ENCODE measurements around the gene OR6N1. TPM values are rescaled to one million over a fixed set of nuclear protein-coding genes. Genes with fewer than 3 reads are reported as not detected.

Gene OR6N1
- total RNA-seq, 1 experiment from 2014 or later = not detected

DNA sequence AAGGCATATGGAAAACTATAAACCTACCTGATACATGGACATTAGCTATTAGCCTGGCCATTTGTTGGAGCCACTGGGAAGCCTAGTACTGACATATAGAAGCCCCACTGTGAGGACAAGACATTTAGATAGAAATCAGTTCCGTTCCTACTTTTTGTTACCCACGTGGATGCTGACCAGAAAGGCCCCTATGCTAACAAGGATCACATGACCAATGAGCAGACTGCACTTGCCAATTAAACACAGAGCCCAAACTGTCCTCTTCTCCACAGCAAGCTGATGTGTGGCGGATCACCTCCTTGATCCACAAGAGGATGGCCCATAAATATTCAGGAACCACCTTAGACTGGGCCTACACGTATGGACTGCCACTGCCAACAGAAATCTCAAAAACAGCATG lies 40.3 kb downstream of the OR6N1 start:
- Histone ChIP-seq H3K9me3 (ENCODE audit: control insufficient read depth in 1 of 2, insufficient read depth in 1 of 2, low read depth in 1 of 2, low read length in 2 of 2) (no peaks in the 10 kb centered on the region), H3K79me2 (ENCODE audit: insufficient read depth, low read length) (no peaks in the 10 kb centered on the region), H2AFZ (ENCODE audit: low read depth, low read length, poor library complexity, severe bottlenecking) (no peak overlapping the region), H3K27ac (ENCODE audit: low read depth, low read length) (no peak overlapping the region), H3K4me1 (ENCODE audit: control insufficient read depth in 1 of 2, insufficient read depth in 2 of 2, low read length in 2 of 2) (no peaks in the 10 kb centered on the region), H3K4me3 (replicated peaks in 1 of 2; ENCODE audit: low read depth in 1 of 2, low read length in 2 of 2) (no peak overlapping the region), H3K36me3 (ENCODE audit: control insufficient read depth in 1 of 2, insufficient read depth in 2 of 2, low read length in 2 of 2) (no peaks in the 10 kb centered on the region), H3K9me2 (ENCODE audit: insufficient read depth) (no peaks in the 10 kb centered on the region), H4K20me1 (ENCODE audit: insufficient read depth) (no peaks in the 10 kb centered on the region), H3K27me3 (ENCODE audit: insufficient read depth, low read length) (no peaks in the 10 kb centered on the region), H3K4me2 (ENCODE audit: low read length) (no peak overlapping the region), H3K9ac (ENCODE audit: low read length) (no peak overlapping the region)
- intact Hi-C loops (cut with micrococcal nuclease) = no loop called here
- ChIA-PET RAD21 (ENCODE audit: low non-redundant PET in 1 of 2, low total read pairs in 2 of 2, uncharacterized antibody in 2 of 2, unreplicated experiment in 2 of 2) (no interaction called here), CTCF (no interaction called here), POLR2A (no interaction called here)
- TF ChIP-seq ELF1 (IDR thresholded peaks at IDR 0.05; ENCODE audit: borderline replicate concordance, low read depth) (no peak), YY1 (IDR thresholded peaks at IDR 0.05; ENCODE audit: extremely low read depth, insufficient replicate concordance, low read depth, low read length) (no peak), CBX3 (IDR thresholded peaks at IDR 0.05; ENCODE audit: low read depth) (no peak), POLR2AphosphoS5 (IDR thresholded peaks at IDR 0.05; ENCODE audit: low read depth, low read length) (no peak), EGR1 (IDR thresholded peaks at IDR 0.05; ENCODE audit: low read depth) (no peak), ZNF274 (IDR thresholded peaks at IDR 0.05; ENCODE audit: low read depth, low read length) (no peak), EZH2phosphoT487 (IDR thresholded peaks at IDR 0.05; ENCODE audit: borderline replicate concordance) (no peak), CEBPB (IDR thresholded peaks at IDR 0.05; ENCODE audit: low read depth) (no peak), POLR2A (IDR thresholded peaks at IDR 0.05; ENCODE audit: borderline replicate concordance, extremely low read depth, insufficient read depth, insufficient read length) (no peak), TCF7L2 (IDR thresholded peaks at IDR 0.05; ENCODE audit: borderline replicate concordance, extremely low read depth, insufficient read depth, insufficient read length) (no peak), JUND (IDR thresholded peaks at IDR 0.05) (no peak), EZH2 (IDR thresholded peaks at IDR 0.05) (no peak)
- TF ChIP-seq, protein P1, sequence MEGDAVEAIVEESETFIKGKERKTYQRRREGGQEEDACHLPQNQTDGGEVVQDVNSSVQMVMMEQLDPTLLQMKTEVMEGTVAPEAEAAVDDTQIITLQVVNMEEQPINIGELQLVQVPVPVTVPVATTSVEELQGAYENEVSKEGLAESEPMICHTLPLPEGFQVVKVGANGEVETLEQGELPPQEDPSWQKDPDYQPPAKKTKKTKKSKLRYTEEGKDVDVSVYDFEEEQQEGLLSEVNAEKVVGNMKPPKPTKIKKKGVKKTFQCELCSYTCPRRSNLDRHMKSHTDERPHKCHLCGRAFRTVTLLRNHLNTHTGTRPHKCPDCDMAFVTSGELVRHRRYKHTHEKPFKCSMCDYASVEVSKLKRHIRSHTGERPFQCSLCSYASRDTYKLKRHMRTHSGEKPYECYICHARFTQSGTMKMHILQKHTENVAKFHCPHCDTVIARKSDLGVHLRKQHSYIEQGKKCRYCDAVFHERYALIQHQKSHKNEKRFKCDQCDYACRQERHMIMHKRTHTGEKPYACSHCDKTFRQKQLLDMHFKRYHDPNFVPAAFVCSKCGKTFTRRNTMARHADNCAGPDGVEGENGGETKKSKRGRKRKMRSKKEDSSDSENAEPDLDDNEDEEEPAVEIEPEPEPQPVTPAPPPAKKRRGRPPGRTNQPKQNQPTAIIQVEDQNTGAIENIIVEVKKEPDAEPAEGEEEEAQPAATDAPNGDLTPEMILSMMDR (IDR thresholded peaks at IDR 0.05 in 2 of 3, conservative IDR thresholded peaks at IDR 0.05 in 1 of 3; ENCODE audit: borderline replicate concordance in 1 of 3, insufficient read depth in 1 of 3, low read depth in 2 of 3, low read length in 2 of 3) = no peak
- TF ChIP-seq, protein P2, sequence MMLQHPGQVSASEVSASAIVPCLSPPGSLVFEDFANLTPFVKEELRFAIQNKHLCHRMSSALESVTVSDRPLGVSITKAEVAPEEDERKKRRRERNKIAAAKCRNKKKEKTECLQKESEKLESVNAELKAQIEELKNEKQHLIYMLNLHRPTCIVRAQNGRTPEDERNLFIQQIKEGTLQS (IDR thresholded peaks at IDR 0.05) = no peak
- TF ChIP-seq, protein P3, sequence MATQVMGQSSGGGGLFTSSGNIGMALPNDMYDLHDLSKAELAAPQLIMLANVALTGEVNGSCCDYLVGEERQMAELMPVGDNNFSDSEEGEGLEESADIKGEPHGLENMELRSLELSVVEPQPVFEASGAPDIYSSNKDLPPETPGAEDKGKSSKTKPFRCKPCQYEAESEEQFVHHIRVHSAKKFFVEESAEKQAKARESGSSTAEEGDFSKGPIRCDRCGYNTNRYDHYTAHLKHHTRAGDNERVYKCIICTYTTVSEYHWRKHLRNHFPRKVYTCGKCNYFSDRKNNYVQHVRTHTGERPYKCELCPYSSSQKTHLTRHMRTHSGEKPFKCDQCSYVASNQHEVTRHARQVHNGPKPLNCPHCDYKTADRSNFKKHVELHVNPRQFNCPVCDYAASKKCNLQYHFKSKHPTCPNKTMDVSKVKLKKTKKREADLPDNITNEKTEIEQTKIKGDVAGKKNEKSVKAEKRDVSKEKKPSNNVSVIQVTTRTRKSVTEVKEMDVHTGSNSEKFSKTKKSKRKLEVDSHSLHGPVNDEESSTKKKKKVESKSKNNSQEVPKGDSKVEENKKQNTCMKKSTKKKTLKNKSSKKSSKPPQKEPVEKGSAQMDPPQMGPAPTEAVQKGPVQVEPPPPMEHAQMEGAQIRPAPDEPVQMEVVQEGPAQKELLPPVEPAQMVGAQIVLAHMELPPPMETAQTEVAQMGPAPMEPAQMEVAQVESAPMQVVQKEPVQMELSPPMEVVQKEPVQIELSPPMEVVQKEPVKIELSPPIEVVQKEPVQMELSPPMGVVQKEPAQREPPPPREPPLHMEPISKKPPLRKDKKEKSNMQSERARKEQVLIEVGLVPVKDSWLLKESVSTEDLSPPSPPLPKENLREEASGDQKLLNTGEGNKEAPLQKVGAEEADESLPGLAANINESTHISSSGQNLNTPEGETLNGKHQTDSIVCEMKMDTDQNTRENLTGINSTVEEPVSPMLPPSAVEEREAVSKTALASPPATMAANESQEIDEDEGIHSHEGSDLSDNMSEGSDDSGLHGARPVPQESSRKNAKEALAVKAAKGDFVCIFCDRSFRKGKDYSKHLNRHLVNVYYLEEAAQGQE (IDR thresholded peaks at IDR 0.05; ENCODE audit: low read depth) = no peak
- no TSS peak for BruUV-seq (replicated peaks)
- no peak for ATAC-seq
- no peak for DNase-seq (ENCODE audit: low read depth, low spot score)
